K562 (cell line): ENCODE results near the gene GOT2.

Experiments used
- EZH2 ChIP-seq: IDR thresholded peaks from 2 replicates; pipeline ENCODE4 v1.6.1; 2012; ENCODE audit warnings: low read depth, mild to moderate bottlenecking, inconsistent platforms, low read length, borderline replicate concordance
- JUND ChIP-seq, 2 experiments: IDR thresholded peaks; 2 replicates in 1 of 2; 3 replicates in 1 of 2; pipeline ENCODE4 v1.6.1; 2011; ENCODE audit warnings: borderline replicate concordance in 2 of 2, low read depth in 2 of 2, low read length in 2 of 2, improper control_type of control experiment in 1 of 2, missing biosample characterization in 1 of 2, missing genetic modification characterization in 1 of 2, missing genetic modification reagents in 1 of 2
- POLR2A ChIP-seq: fragments of 450-650 bp; conservative IDR thresholded peaks from 2 replicates; pipeline ENCODE4 v1.6.1; 2016
- PPARD ChIP-seq: fragments of 250-450 bp; sonication (Bioruptor Pico); IDR thresholded peaks from 2 replicates; pipeline ENCODE4 v1.8.0; 2022; ENCODE audit warnings: inconsistent platforms, mild to moderate bottlenecking, moderate library complexity
- SIRT6 ChIP-seq: IDR thresholded peaks from one replicate; pipeline ENCODE4 v1.6.1; 2012; ENCODE audit warnings: low read depth, mild to moderate bottlenecking, control low read depth, inconsistent platforms, low read length, moderate library complexity
- ZBTB7A ChIP-seq: IDR thresholded peaks from 2 replicates; pipeline ENCODE4 v1.6.1; 2011; ENCODE audit warnings: low read depth, mild to moderate bottlenecking, low read length, moderate library complexity, borderline replicate concordance; ENCODE audit not compliant: control insufficient read depth
- ZNF212 ChIP-seq: fragments of 450-650 bp; formaldehyde crosslinking; IDR thresholded peaks from 2 replicates; pipeline ENCODE4 v1.4.0; 2020; ENCODE audit warnings: mild to moderate bottlenecking
- ZNF644 ChIP-seq: fragments of 200-800 bp; sonication (Bioruptor generic); IDR thresholded peaks from 2 replicates; pipeline ENCODE4 v1.6.1; 2016; ENCODE audit warnings: low read depth, missing genetic modification characterization, missing compliant biosample characterization
- TF ChIP-seq, protein P1 (sequence below), 3 experiments: IDR thresholded peaks in 2 of 3; conservative IDR thresholded peaks in 1 of 3; 2 replicates each; pipeline ENCODE4 v1.5.1; 2011 to 2012; ENCODE audit warnings: low read length in 3 of 3, mild to moderate bottlenecking in 3 of 3, control low read depth in 2 of 3, improper control_type of control experiment in 1 of 3, inconsistent platforms in 1 of 3, low read depth in 1 of 3, mixed read lengths in 1 of 3, moderate library complexity in 1 of 3; ENCODE audit not compliant: insufficient read depth in 2 of 3
- TF ChIP-seq, protein P2 (sequence below): sonication (generic); formaldehyde crosslinking; IDR thresholded peaks from 2 replicates; pipeline ENCODE4 v1.5.0; 2020; ENCODE audit warnings: missing genetic modification reagents

DNA sequence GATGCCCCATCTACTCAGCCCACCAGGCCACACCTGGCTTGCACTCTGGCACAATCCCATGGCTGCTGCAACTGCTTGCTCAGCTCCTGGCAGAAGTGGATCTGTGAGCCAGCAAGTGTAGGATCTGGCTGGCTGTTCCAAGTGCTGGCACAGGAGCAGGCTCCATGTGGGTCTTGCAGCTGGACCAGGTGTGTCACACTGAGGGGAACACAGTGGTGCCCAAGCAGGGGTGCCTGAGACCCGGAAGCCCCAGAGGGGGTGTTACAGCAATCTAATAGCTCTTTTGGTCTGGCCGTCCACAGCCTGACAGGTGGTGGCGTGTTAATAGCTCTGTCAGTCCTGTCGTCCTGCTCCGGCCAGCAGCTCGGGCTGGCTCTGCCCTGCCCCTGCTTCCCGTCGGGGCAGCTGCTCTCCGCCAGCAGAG is 19.6 kb upstream of the GOT2 start:
- TF ChIP-seq, protein P1, sequence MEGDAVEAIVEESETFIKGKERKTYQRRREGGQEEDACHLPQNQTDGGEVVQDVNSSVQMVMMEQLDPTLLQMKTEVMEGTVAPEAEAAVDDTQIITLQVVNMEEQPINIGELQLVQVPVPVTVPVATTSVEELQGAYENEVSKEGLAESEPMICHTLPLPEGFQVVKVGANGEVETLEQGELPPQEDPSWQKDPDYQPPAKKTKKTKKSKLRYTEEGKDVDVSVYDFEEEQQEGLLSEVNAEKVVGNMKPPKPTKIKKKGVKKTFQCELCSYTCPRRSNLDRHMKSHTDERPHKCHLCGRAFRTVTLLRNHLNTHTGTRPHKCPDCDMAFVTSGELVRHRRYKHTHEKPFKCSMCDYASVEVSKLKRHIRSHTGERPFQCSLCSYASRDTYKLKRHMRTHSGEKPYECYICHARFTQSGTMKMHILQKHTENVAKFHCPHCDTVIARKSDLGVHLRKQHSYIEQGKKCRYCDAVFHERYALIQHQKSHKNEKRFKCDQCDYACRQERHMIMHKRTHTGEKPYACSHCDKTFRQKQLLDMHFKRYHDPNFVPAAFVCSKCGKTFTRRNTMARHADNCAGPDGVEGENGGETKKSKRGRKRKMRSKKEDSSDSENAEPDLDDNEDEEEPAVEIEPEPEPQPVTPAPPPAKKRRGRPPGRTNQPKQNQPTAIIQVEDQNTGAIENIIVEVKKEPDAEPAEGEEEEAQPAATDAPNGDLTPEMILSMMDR (IDR thresholded peaks at IDR 0.05 in 2 of 3, conservative IDR thresholded peaks at IDR 0.05 in 1 of 3; ENCODE audit: insufficient read depth in 2 of 3, low read depth in 1 of 3, low read length in 3 of 3): no peak
- TF ChIP-seq SIRT6 (no peak), POLR2A (no peak), ZBTB7A (no peak), JUND (IDR thresholded peaks at IDR 0.05; ENCODE audit: borderline replicate concordance, low read depth, low read length) (no peak), JUND (tag; IDR thresholded peaks at IDR 0.05; ENCODE audit: borderline replicate concordance, low read depth, low read length) (no peak), PPARD (no peak), ZNF644 (no peak), EZH2 (no peak), ZNF212 (CRISPR knock-in tag) (no peak)
- TF ChIP-seq, protein P2, sequence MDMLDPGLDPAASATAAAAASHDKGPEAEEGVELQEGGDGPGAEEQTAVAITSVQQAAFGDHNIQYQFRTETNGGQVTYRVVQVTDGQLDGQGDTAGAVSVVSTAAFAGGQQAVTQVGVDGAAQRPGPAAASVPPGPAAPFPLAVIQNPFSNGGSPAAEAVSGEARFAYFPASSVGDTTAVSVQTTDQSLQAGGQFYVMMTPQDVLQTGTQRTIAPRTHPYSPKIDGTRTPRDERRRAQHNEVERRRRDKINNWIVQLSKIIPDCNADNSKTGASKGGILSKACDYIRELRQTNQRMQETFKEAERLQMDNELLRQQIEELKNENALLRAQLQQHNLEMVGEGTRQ (CRISPR knock-in tag): no peak
